WTC11 (cell line): ENCODE measurements around the gene RUVBL2. TPM values are rescaled to one million over a fixed set of nuclear protein-coding genes. Genes with fewer than 3 reads are reported as not detected.

ENCODE experiments used
- ATAC-seq: fragments of 200-7000 bp; cut with Tn5 transposase; 2 replicates; pipeline ENCODE4 v1.10.0; 2021; ENCODE audit warnings: mild to moderate bottlenecking, moderate library complexity
- CTCF ChIA-PET: fragments of 300-600 bp; sonication (Branson Sonifier 250); formaldehyde crosslinking; loops from one replicate; lab custom pipeline; 2021; ENCODE audit warnings: antibody characterized with exemption; lab: Charles Lee
- POLR2A ChIA-PET: fragments of 350-600 bp; sonication (Branson Sonifier 250); formaldehyde crosslinking; loops from one replicate; lab custom pipeline; 2021; ENCODE audit warnings: antibody characterized with exemption; lab: Charles Lee
- DNase-seq: peaks from one replicate; pipeline ENCODE4 v3.0.0; 2021; ENCODE audit warnings: low spot score
- H3K27ac Mint-ChIP-seq: 2 replicates; pipeline ENCODE4 v1.8.0; 2021; ENCODE audit warnings: mixed read lengths
- H3K27me3 Mint-ChIP-seq: 2 replicates; pipeline ENCODE4 v1.8.0; 2021; ENCODE audit warnings: low read depth, mild to moderate bottlenecking, moderate library complexity, mixed read lengths
- H3K36me3 Mint-ChIP-seq: 2 replicates; pipeline ENCODE4 v1.8.0; 2021; ENCODE audit warnings: mixed read lengths
- H3K4me1 Mint-ChIP-seq: 2 replicates; pipeline ENCODE4 v1.8.0; 2022; ENCODE audit warnings: mixed read lengths
- H3K4me3 Mint-ChIP-seq: 2 replicates; pipeline ENCODE4 v1.8.0; 2021; ENCODE audit warnings: mild to moderate bottlenecking, moderate library complexity, mixed read lengths
- H3K9me3 Mint-ChIP-seq: 2 replicates; pipeline ENCODE4 v1.8.0; 2021; ENCODE audit warnings: mixed read lengths
- E2F1 ChIP-seq: sonication (generic); formaldehyde crosslinking; IDR thresholded peaks from 2 replicates; pipeline ENCODE4 v1.8.0; 2022; ENCODE audit warnings: mild to moderate bottlenecking, missing genetic modification reagents
- ERG ChIP-seq: fragments of 250-450 bp; sonication (Bioruptor Pico); IDR thresholded peaks from 2 replicates; pipeline ENCODE4 v1.8.0; 2021; ENCODE audit warnings: mild to moderate bottlenecking
- ETV6 ChIP-seq: sonication (generic); formaldehyde crosslinking; IDR thresholded peaks from 2 replicates; pipeline ENCODE4 v1.8.1; 2022; ENCODE audit warnings: mild to moderate bottlenecking, missing genetic modification reagents
- FOXJ3 ChIP-seq: sonication (generic); formaldehyde crosslinking; IDR thresholded peaks from 2 replicates; pipeline ENCODE4 v1.9.0; 2021; ENCODE audit warnings: missing genetic modification reagents, mild to moderate bottlenecking, borderline replicate concordance
- GABPB1 ChIP-seq: sonication (generic); formaldehyde crosslinking; IDR thresholded peaks from 2 replicates; pipeline ENCODE4 v1.8.1; 2023; ENCODE audit warnings: mild to moderate bottlenecking, missing genetic modification reagents
- IRF2 ChIP-seq: sonication (generic); formaldehyde crosslinking; IDR thresholded peaks from 2 replicates; pipeline ENCODE4 v1.8.0; 2022; ENCODE audit warnings: low read depth, missing genetic modification reagents, borderline replicate concordance
- JAZF1 ChIP-seq: fragments of 250-450 bp; sonication (Bioruptor Pico); IDR thresholded peaks from 2 replicates; pipeline ENCODE4 v1.9.0; 2021; ENCODE audit warnings: moderate library complexity, mild to moderate bottlenecking, inconsistent platforms
- NFYB ChIP-seq: sonication (generic); formaldehyde crosslinking; conservative IDR thresholded peaks from 2 replicates; pipeline ENCODE4 v1.8.0; 2022; ENCODE audit warnings: low read depth, missing genetic modification reagents
- RELA ChIP-seq: sonication (generic); formaldehyde crosslinking; IDR thresholded peaks from 2 replicates; pipeline ENCODE4 v1.8.1; 2022; ENCODE audit warnings: missing genetic modification reagents, mild to moderate bottlenecking, borderline replicate concordance
- SMAD3 ChIP-seq: sonication (generic); formaldehyde crosslinking; IDR thresholded peaks from 2 replicates; pipeline ENCODE4 v1.8.0; 2022; ENCODE audit warnings: missing genetic modification reagents, mild to moderate bottlenecking, borderline replicate concordance
- SP1 ChIP-seq: sonication (generic); formaldehyde crosslinking; conservative IDR thresholded peaks from 2 replicates; pipeline ENCODE4 v1.8.1; 2022; ENCODE audit warnings: missing genetic modification reagents
- TCF7 ChIP-seq: sonication (generic); formaldehyde crosslinking; IDR thresholded peaks from 2 replicates; pipeline ENCODE4 v1.8.0; 2022; ENCODE audit warnings: mild to moderate bottlenecking, low read depth, missing genetic modification reagents, moderate library complexity
- TEAD1 ChIP-seq: sonication (generic); formaldehyde crosslinking; IDR thresholded peaks from 2 replicates; pipeline ENCODE4 v1.8.0; 2022; ENCODE audit warnings: mild to moderate bottlenecking, missing genetic modification reagents
- TEAD4 ChIP-seq: sonication (generic); formaldehyde crosslinking; IDR thresholded peaks from 2 replicates; pipeline ENCODE4 v1.8.0; 2022; ENCODE audit warnings: mild to moderate bottlenecking, missing genetic modification reagents
- ZNF138 ChIP-seq: sonication (generic); formaldehyde crosslinking; conservative IDR thresholded peaks from 2 replicates; pipeline ENCODE4 v1.8.1; 2022; ENCODE audit warnings: mild to moderate bottlenecking, moderate library complexity, missing genetic modification reagents
- ZNF219 ChIP-seq: sonication (generic); formaldehyde crosslinking; IDR thresholded peaks from 2 replicates; pipeline ENCODE4 v1.8.0; 2023; ENCODE audit warnings: missing genetic modification reagents, mild to moderate bottlenecking, borderline replicate concordance
- total RNA-seq: library from RNA; stranded (reverse); gene quantifications from 3 replicates; pipeline ENCODE4 v1.2.3, GENCODE V29; 2021
- TF ChIP-seq, protein P1 (sequence below): sonication (generic); formaldehyde crosslinking; IDR thresholded peaks from 2 replicates; pipeline ENCODE4 v1.8.0; 2022; ENCODE audit warnings: missing genetic modification reagents
- TF ChIP-seq, protein P2 (sequence below): sonication (generic); formaldehyde crosslinking; IDR thresholded peaks from 2 replicates; pipeline ENCODE4 v1.8.0; 2022; ENCODE audit warnings: mild to moderate bottlenecking, missing genetic modification reagents
- TF ChIP-seq, protein P3 (sequence below): sonication (generic); formaldehyde crosslinking; IDR thresholded peaks from 2 replicates; pipeline ENCODE4 v1.8.1; 2023; ENCODE audit warnings: mild to moderate bottlenecking, missing genetic modification reagents, borderline replicate concordance
- TF ChIP-seq, protein P4 (sequence below): fragments of 250-450 bp; sonication (Bioruptor Pico); IDR thresholded peaks from 2 replicates; pipeline ENCODE4 v2.1.2; 2022; ENCODE audit warnings: mild to moderate bottlenecking, moderate library complexity

RUVBL2 gene
- total RNA-seq, 1 experiment from 2014 or later, result 178 TPM

- Mint-ChIP-seq H3K27ac (no peak overlapping the region), H3K27me3 (no peaks in the 10 kb centered on the region), H3K4me3 (peak overlapping the region; percentile 99), H3K4me1 (peaks cover 35% of the 10 kb centered on the region), H3K9me3 (peaks cover 4% of the 10 kb centered on the region), H3K36me3 (peaks cover 45% of the 10 kb centered on the region)
- DNase-seq (no peak), ATAC-seq (no peak)
- no peak for TF ChIP-seq ZNF219
- TF ChIP-seq, protein P1, sequence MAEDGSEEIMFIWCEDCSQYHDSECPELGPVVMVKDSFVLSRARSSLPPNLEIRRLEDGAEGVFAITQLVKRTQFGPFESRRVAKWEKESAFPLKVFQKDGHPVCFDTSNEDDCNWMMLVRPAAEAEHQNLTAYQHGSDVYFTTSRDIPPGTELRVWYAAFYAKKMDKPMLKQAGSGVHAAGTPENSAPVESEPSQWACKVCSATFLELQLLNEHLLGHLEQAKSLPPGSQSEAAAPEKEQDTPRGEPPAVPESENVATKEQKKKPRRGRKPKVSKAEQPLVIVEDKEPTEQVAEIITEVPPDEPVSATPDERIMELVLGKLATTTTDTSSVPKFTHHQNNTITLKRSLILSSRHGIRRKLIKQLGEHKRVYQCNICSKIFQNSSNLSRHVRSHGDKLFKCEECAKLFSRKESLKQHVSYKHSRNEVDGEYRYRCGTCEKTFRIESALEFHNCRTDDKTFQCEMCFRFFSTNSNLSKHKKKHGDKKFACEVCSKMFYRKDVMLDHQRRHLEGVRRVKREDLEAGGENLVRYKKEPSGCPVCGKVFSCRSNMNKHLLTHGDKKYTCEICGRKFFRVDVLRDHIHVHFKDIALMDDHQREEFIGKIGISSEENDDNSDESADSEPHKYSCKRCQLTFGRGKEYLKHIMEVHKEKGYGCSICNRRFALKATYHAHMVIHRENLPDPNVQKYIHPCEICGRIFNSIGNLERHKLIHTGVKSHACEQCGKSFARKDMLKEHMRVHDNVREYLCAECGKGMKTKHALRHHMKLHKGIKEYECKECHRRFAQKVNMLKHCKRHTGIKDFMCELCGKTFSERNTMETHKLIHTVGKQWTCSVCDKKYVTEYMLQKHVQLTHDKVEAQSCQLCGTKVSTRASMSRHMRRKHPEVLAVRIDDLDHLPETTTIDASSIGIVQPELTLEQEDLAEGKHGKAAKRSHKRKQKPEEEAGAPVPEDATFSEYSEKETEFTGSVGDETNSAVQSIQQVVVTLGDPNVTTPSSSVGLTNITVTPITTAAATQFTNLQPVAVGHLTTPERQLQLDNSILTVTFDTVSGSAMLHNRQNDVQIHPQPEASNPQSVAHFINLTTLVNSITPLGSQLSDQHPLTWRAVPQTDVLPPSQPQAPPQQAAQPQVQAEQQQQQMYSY (CRISPR knock-in tag), result no peak
- TF ChIP-seq TCF7, result no peak
- TF ChIP-seq ERG (CRISPR knock-in tag), result peak; percentile 65; the same call in 1 of the 2 replicates
- TF ChIP-seq GABPB1 (CRISPR knock-in tag), result 0 out of 2 replicates have a peak, but pooled peaks have one; percentile 7
- no peak for TF ChIP-seq TEAD4 (CRISPR knock-in tag)
- no peak for TF ChIP-seq SP1
- no peak for TF ChIP-seq JAZF1 (CRISPR knock-in tag)
- no peak for TF ChIP-seq SMAD3 (CRISPR knock-in tag)
- TF ChIP-seq NFYB (CRISPR knock-in tag), result no peak
- TF ChIP-seq ZNF138, result no peak
- no peak for TF ChIP-seq TEAD1
- TF ChIP-seq FOXJ3 (CRISPR knock-in tag), result no peak
- no peak for TF ChIP-seq IRF2 (CRISPR knock-in tag)
- TF ChIP-seq ETV6 (CRISPR knock-in tag), result 0 out of 2 replicates have a peak, but pooled peaks have one; percentile 14
- no peak for TF ChIP-seq E2F1 (CRISPR knock-in tag)
- TF ChIP-seq, protein P2, sequence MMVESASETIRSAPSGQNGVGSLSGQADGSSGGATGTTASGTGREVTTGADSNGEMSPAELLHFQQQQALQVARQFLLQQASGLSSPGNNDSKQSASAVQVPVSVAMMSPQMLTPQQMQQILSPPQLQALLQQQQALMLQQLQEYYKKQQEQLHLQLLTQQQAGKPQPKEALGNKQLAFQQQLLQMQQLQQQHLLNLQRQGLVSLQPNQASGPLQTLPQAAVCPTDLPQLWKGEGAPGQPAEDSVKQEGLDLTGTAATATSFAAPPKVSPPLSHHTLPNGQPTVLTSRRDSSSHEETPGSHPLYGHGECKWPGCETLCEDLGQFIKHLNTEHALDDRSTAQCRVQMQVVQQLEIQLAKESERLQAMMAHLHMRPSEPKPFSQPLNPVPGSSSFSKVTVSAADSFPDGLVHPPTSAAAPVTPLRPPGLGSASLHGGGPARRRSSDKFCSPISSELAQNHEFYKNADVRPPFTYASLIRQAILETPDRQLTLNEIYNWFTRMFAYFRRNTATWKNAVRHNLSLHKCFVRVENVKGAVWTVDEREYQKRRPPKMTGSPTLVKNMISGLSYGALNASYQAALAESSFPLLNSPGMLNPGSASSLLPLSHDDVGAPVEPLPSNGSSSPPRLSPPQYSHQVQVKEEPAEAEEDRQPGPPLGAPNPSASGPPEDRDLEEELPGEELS (CRISPR knock-in tag), result peak; percentile 39; the same call in 1 of the 2 replicates
- TF ChIP-seq, protein P3, sequence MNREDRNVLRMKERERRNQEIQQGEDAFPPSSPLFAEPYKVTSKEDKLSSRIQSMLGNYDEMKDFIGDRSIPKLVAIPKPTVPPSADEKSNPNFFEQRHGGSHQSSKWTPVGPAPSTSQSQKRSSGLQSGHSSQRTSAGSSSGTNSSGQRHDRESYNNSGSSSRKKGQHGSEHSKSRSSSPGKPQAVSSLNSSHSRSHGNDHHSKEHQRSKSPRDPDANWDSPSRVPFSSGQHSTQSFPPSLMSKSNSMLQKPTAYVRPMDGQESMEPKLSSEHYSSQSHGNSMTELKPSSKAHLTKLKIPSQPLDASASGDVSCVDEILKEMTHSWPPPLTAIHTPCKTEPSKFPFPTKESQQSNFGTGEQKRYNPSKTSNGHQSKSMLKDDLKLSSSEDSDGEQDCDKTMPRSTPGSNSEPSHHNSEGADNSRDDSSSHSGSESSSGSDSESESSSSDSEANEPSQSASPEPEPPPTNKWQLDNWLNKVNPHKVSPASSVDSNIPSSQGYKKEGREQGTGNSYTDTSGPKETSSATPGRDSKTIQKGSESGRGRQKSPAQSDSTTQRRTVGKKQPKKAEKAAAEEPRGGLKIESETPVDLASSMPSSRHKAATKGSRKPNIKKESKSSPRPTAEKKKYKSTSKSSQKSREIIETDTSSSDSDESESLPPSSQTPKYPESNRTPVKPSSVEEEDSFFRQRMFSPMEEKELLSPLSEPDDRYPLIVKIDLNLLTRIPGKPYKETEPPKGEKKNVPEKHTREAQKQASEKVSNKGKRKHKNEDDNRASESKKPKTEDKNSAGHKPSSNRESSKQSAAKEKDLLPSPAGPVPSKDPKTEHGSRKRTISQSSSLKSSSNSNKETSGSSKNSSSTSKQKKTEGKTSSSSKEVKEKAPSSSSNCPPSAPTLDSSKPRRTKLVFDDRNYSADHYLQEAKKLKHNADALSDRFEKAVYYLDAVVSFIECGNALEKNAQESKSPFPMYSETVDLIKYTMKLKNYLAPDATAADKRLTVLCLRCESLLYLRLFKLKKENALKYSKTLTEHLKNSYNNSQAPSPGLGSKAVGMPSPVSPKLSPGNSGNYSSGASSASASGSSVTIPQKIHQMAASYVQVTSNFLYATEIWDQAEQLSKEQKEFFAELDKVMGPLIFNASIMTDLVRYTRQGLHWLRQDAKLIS (CRISPR knock-in tag), result peak; percentile 53; the same call in 1 of the 2 replicates
- TF ChIP-seq RELA (CRISPR knock-in tag), result no peak
- TF ChIP-seq, protein P4, sequence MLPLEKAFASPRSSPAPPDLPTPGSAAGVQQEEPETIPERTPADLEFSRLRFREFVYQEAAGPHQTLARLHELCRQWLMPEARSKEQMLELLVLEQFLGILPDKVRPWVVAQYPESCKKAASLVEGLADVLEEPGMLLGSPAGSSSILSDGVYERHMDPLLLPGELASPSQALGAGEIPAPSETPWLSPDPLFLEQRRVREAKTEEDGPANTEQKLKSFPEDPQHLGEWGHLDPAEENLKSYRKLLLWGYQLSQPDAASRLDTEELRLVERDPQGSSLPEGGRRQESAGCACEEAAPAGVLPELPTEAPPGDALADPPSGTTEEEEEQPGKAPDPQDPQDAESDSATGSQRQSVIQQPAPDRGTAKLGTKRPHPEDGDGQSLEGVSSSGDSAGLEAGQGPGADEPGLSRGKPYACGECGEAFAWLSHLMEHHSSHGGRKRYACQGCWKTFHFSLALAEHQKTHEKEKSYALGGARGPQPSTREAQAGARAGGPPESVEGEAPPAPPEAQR (CRISPR knock-in tag), result no peak
- POLR2A ChIA-PET, result interaction anchor here (1.3 to 1.5 kb wide), 2 partner anchors 13 to 26 kb away, joined by 3 to 4 read pairs; partner anchors contain the start of genes BAX and RUVBL2
- CTCF ChIA-PET, result interaction anchor here (0.5 to 2.6 kb wide), 6 partner anchors 8 to 235 kb away, joined by 3 to 13 read pairs (median 6); partner anchors contain the start of genes GYS1 and RUVBL2
Observed at GRCh38 chr19:48967346-48968178, 26.1 kb upstream of the RUVBL2 start.
